Progenitor cell of endocrine pancreas (in vitro differentiated cells): ENCODE measurements around the gene AQP5. TPM values are rescaled to one million over a fixed set of nuclear protein-coding genes. Genes with fewer than 3 reads are reported as not detected.

Experiments
- DNase-seq: peaks from one replicate; pipeline ENCODE4 v3.0.0; 2021; ENCODE audit warnings: low spot score; ENCODE audit not compliant: unreplicated experiment
- H3K27ac Mint-ChIP-seq: 2 replicates; pipeline ENCODE4 v1.8.0; 2021; ENCODE audit warnings: mild to moderate bottlenecking, moderate library complexity, mixed read lengths
- H3K27me3 Mint-ChIP-seq: 2 replicates; pipeline ENCODE4 v1.8.0; 2021; ENCODE audit warnings: mixed read lengths
- H3K36me3 Mint-ChIP-seq: 2 replicates; pipeline ENCODE4 v1.8.0; 2022; ENCODE audit warnings: mixed read lengths; ENCODE audit not compliant: insufficient read depth
- H3K4me1 Mint-ChIP-seq: 2 replicates; pipeline ENCODE4 v1.8.0; 2021; ENCODE audit warnings: low read depth, mixed read lengths
- H3K4me3 Mint-ChIP-seq: 2 replicates; pipeline ENCODE4 v1.8.0; 2021; ENCODE audit warnings: low read depth, mild to moderate bottlenecking, moderate library complexity, mixed read lengths
- H3K9me3 Mint-ChIP-seq: 2 replicates; pipeline ENCODE4 v1.8.0; 2021; ENCODE audit warnings: low read depth, mixed read lengths
- total RNA-seq: library from RNA; stranded (reverse); gene quantifications from 2 replicates; pipeline ENCODE4 v1.2.1, GENCODE V29; 2021
- TF ChIP-seq, protein P1 (sequence below): fragments of 200-600 bp; sonication (generic); IDR thresholded peaks from one replicate; pipeline ENCODE4 v1.5.0; 2021; ENCODE audit warnings: antibody characterized with exemption, mild to moderate bottlenecking; ENCODE audit not compliant: unreplicated experiment

The AQP5 gene
- total RNA-seq, 1 donor from 2014 or later = 1.8 TPM

GRCh38 chr12:49951411-49952240 is 10.0 kb upstream of the AQP5 start:
- H3K36me3 Mint-ChIP-seq = no peaks in the 10 kb centered on the region
- TF ChIP-seq, protein P1, sequence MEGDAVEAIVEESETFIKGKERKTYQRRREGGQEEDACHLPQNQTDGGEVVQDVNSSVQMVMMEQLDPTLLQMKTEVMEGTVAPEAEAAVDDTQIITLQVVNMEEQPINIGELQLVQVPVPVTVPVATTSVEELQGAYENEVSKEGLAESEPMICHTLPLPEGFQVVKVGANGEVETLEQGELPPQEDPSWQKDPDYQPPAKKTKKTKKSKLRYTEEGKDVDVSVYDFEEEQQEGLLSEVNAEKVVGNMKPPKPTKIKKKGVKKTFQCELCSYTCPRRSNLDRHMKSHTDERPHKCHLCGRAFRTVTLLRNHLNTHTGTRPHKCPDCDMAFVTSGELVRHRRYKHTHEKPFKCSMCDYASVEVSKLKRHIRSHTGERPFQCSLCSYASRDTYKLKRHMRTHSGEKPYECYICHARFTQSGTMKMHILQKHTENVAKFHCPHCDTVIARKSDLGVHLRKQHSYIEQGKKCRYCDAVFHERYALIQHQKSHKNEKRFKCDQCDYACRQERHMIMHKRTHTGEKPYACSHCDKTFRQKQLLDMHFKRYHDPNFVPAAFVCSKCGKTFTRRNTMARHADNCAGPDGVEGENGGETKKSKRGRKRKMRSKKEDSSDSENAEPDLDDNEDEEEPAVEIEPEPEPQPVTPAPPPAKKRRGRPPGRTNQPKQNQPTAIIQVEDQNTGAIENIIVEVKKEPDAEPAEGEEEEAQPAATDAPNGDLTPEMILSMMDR = no peak
- H3K9me3 Mint-ChIP-seq = no peaks in the 10 kb centered on the region
- no peak overlapping the region for H3K4me3 Mint-ChIP-seq
- H3K27ac Mint-ChIP-seq = no peak overlapping the region
- peaks cover 23% of the 10 kb centered on the region for H3K27me3 Mint-ChIP-seq
- no peak for DNase-seq
- peaks cover 14% of the 10 kb centered on the region for H3K4me1 Mint-ChIP-seq

GRCh38 chr12:49952391-49953055 is 9.1 kb upstream of the AQP5 start:
- Mint-ChIP-seq H3K27me3 (peaks cover 30% of the 10 kb centered on the region), H3K4me1 (peaks cover 14% of the 10 kb centered on the region)

DNA sequence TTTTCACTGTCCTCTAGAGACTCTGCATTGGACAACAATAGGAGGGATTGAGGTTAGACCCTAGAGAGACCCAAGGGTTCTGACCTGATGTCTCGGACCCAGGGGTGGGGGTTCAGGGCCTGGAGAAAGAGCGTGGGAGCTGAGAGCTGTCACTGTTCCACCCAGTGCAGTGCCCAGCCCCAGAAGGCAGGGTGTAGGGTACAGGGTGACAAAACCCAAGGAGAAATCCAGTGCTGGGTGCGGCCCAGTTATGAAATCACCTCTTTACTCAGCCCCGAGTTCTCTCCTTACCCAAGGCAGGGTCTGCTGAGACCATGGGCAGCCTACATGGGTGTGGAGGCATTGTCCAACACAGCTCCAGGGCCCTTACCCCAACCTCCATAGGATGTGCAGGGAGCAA is 8.5 kb upstream of the AQP5 start:
- TF ChIP-seq, protein P1 = no peak
- H3K36me3 Mint-ChIP-seq = no peaks in the 10 kb centered on the region

More at GRCh38 chr12:49952391-49953055, 9.1 kb upstream of the AQP5 start:
- H3K36me3 Mint-ChIP-seq = no peaks in the 10 kb centered on the region
- no peak for DNase-seq
- H3K4me3 Mint-ChIP-seq = no peak overlapping the region
- TF ChIP-seq, protein P1 = no peak
- no peaks in the 10 kb centered on the region for H3K9me3 Mint-ChIP-seq
- no peak overlapping the region for H3K27ac Mint-ChIP-seq

GRCh38 chr12:49953961-49954846 is 7.5 kb upstream of the AQP5 start:
- no peak overlapping the region for H3K4me3 Mint-ChIP-seq
- no peaks in the 10 kb centered on the region for H3K36me3 Mint-ChIP-seq
- H3K27ac Mint-ChIP-seq = no peak overlapping the region
- H3K4me1 Mint-ChIP-seq = peaks cover 11% of the 10 kb centered on the region
- DNase-seq = no peak
- peaks cover 43% of the 10 kb centered on the region for H3K27me3 Mint-ChIP-seq
- TF ChIP-seq, protein P1 = no peak
- H3K9me3 Mint-ChIP-seq = no peaks in the 10 kb centered on the region

More for the DNA sequence above, 8.5 kb upstream of the AQP5 start:
- no peak overlapping the region for H3K4me3 Mint-ChIP-seq
- no peaks in the 10 kb centered on the region for H3K9me3 Mint-ChIP-seq
- no peak overlapping the region for H3K27ac Mint-ChIP-seq
- peaks cover 33% of the 10 kb centered on the region for H3K27me3 Mint-ChIP-seq
- no peak for DNase-seq
- H3K4me1 Mint-ChIP-seq = peaks cover 11% of the 10 kb centered on the region
